Measurements from ENCODE around the gene B4GALT5. TPM values are rescaled to one million over a fixed set of nuclear protein-coding genes. Genes with fewer than 3 reads are reported as not detected.

The B4GALT5 gene
- polyA plus RNA-seq, 3 donors: 2.4 to 18.3 (median 2.7) TPM

DNA sequence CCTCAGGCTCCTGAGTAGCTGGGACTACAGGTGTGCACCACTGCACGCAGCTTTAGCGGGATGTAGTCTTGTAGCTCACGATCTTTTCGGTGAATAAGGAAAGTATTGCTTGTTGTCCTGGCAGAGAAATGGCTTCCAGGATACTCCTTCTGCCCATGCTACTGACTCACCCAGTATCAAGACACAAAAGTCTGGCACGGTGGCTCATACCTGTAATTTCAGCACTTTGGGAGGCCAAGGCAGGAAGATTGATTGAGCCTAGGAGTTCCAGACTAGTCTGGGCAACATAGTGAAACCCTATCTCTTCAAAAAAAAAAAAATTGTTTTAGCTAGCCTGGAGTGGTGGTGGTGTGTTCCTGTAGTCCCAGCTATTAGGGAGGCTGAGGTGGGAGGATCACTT is 40.9 kb upstream of the B4GALT5 start:
- 80% methylated on average over 1 of the region's 5 CpGs for WGBS (ENCODE audit: insufficient coverage)
- H3K27ac ChIP-seq (ENCODE audit: low read depth in 1 of 2, low read length in 2 of 2): no peak overlapping the region
- H3K9me3 ChIP-seq (replicated peaks in 1 of 2; ENCODE audit: control insufficient read depth in 1 of 2, insufficient read depth in 1 of 2, low read length in 2 of 2): no peaks in the 10 kb centered on the region
- no peaks in the 10 kb centered on the region for H3K27me3 ChIP-seq (ENCODE audit: control insufficient read depth in 2 of 2, insufficient read depth in 2 of 2, low read length in 2 of 2)
- H3K79me2 ChIP-seq (ENCODE audit: insufficient read depth, low read length): no peaks in the 10 kb centered on the region
- Mint-ChIP-seq H3K9me3 (peaks cover 0 to 4% (median 0%) of the 10 kb centered on the region in 7 donors), H3K4me1 (peaks cover 19% of the 10 kb centered on the region), H3K27ac (peak overlapping the region in 1 of 7 donors; percentile 68), H3K27me3 (ENCODE audit: low read depth in 3 of 3) (peaks cover 0 to 3% (median 0%) of the 10 kb centered on the region in 3 donors), H3K36me3 (peaks cover 0 to 2% of the 10 kb centered on the region in 2 donors), H3K4me3 (no peak overlapping the region)
- H3K4me3 ChIP-seq (replicated peaks in 1 of 3; ENCODE audit: low read depth in 2 of 3, low read length in 3 of 3): no peak overlapping the region
- TF ChIP-seq, protein P1, sequence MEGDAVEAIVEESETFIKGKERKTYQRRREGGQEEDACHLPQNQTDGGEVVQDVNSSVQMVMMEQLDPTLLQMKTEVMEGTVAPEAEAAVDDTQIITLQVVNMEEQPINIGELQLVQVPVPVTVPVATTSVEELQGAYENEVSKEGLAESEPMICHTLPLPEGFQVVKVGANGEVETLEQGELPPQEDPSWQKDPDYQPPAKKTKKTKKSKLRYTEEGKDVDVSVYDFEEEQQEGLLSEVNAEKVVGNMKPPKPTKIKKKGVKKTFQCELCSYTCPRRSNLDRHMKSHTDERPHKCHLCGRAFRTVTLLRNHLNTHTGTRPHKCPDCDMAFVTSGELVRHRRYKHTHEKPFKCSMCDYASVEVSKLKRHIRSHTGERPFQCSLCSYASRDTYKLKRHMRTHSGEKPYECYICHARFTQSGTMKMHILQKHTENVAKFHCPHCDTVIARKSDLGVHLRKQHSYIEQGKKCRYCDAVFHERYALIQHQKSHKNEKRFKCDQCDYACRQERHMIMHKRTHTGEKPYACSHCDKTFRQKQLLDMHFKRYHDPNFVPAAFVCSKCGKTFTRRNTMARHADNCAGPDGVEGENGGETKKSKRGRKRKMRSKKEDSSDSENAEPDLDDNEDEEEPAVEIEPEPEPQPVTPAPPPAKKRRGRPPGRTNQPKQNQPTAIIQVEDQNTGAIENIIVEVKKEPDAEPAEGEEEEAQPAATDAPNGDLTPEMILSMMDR (IDR thresholded peaks at IDR 0.05): no peak
- H4K20me1 ChIP-seq (ENCODE audit: insufficient read depth, low read length): no peaks in the 10 kb centered on the region
- H3K4me1 ChIP-seq (ENCODE audit: control insufficient read depth in 1 of 2, insufficient read depth in 2 of 2, low read length in 2 of 2): peaks cover 17 to 18% of the 10 kb centered on the region in 2 donors
- no peak overlapping the region for H3K4me2 ChIP-seq (replicated peaks; ENCODE audit: extremely low read depth, low read length, poor library complexity, severe bottlenecking)
- no peaks in the 10 kb centered on the region for H3K36me3 ChIP-seq (replicated peaks in 1 of 2; ENCODE audit: control insufficient read depth in 1 of 2, insufficient read depth in 2 of 2, low read length in 2 of 2)
- no peak overlapping the region for H3K9ac ChIP-seq (ENCODE audit: insufficient read depth, low read length, poor library complexity, severe bottlenecking)
- intact Hi-C loops (cut with micrococcal nuclease): no loop called here
- no peak overlapping the region for H2AFZ ChIP-seq (ENCODE audit: insufficient read depth, low read depth, low read length, poor library complexity, severe bottlenecking)
- DNase-seq: no peak

DNA sequence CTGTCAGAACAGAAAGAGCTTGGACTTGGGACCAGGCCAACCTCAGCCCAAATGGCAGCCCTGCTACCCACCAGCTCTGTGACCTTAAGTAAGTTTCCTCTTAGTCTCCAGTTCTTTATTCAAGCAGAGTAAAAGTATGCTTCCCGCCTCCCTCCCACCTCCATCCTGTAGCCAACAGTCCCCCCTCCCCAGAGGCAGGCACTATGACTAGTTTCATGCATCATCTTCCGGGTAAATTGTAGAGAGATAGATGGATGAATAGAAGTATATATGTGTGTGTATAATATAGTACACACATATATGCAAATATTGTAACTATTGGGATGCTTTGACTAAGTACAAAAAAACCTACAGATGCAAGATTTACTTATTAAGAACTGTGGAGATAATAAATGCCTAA is 39.5 kb upstream of the B4GALT5 start:
- no peak overlapping the region for H3K4me3 Mint-ChIP-seq
- peaks cover 0 to 4% (median 0%) of the 10 kb centered on the region in 7 donors for H3K9me3 Mint-ChIP-seq
- no peak for DNase-seq
- H3K27me3 Mint-ChIP-seq (ENCODE audit: low read depth in 3 of 3): peaks cover 0 to 1% (median 0%) of the 10 kb centered on the region in 3 donors
- Histone ChIP-seq H2AFZ (ENCODE audit: insufficient read depth, low read depth, low read length, poor library complexity, severe bottlenecking) (no peak overlapping the region), H3K27ac (ENCODE audit: low read depth in 1 of 2, low read length in 2 of 2) (no peak overlapping the region), H3K4me2 (replicated peaks; ENCODE audit: extremely low read depth, low read length, poor library complexity, severe bottlenecking) (no peak overlapping the region), H3K27me3 (ENCODE audit: control insufficient read depth in 2 of 2, insufficient read depth in 2 of 2, low read length in 2 of 2) (no peaks in the 10 kb centered on the region), H3K9ac (ENCODE audit: insufficient read depth, low read length, poor library complexity, severe bottlenecking) (no peak overlapping the region), H3K36me3 (replicated peaks in 1 of 2; ENCODE audit: control insufficient read depth in 1 of 2, insufficient read depth in 2 of 2, low read length in 2 of 2) (no peaks in the 10 kb centered on the region), H3K79me2 (ENCODE audit: insufficient read depth, low read length) (no peaks in the 10 kb centered on the region), H3K4me3 (replicated peaks in 1 of 3; ENCODE audit: low read depth in 2 of 3, low read length in 3 of 3) (no peak overlapping the region), H3K9me3 (replicated peaks in 1 of 2; ENCODE audit: control insufficient read depth in 1 of 2, insufficient read depth in 1 of 2, low read length in 2 of 2) (no peaks in the 10 kb centered on the region), H3K4me1 (ENCODE audit: control insufficient read depth in 1 of 2, insufficient read depth in 2 of 2, low read length in 2 of 2) (peaks cover 20 to 21% of the 10 kb centered on the region in 2 donors), H4K20me1 (ENCODE audit: insufficient read depth, low read length) (no peaks in the 10 kb centered on the region)
- peaks cover 20% of the 10 kb centered on the region for H3K4me1 Mint-ChIP-seq
- no CpG with 5 or more reads among the region's 2 CpGs for WGBS (ENCODE audit: insufficient coverage)
- TF ChIP-seq, protein P1 (IDR thresholded peaks at IDR 0.05): no peak
- H3K36me3 Mint-ChIP-seq: peaks cover 0 to 2% of the 10 kb centered on the region in 2 donors
- intact Hi-C loops (cut with micrococcal nuclease): no loop called here
- no peak overlapping the region for H3K27ac Mint-ChIP-seq

Measured in CD14-positive monocyte (primary cell).